GM23338 (cell line): Measurements from ENCODE around the gene INSRR. TPM values are rescaled to one million over a fixed set of nuclear protein-coding genes. Genes with fewer than 3 reads are reported as not detected.
A peak's percentile ranks its signal among the peaks of the same experiment; 100 is the strongest.

Experiments
- ATAC-seq: fragments of 200-7000 bp; cut with Tn5 transposase; 3 replicates; pipeline ENCODE4 v1.9.1; 2020
- DNase-seq: peaks from one replicate; pipeline ENCODE4 v3.0.0-alpha.2; 2015; ENCODE audit warnings: low spot score
- H2AFZ ChIP-seq: fragments of 200-600 bp; sonication (generic); 2 replicates; pipeline ENCODE4 v1.8.0; 2016; ENCODE audit warnings: antibody characterized with exemption, mild to moderate bottlenecking, moderate library complexity
- H3F3A ChIP-seq: fragments of 200-600 bp; sonication (generic); replicated peaks from 2 replicates; pipeline ENCODE4 v1.8.0; 2017; ENCODE audit warnings: antibody characterized with exemption, mixed run types, low read depth
- H3K27ac ChIP-seq: fragments of 200-600 bp; sonication (generic); 2 replicates; pipeline ENCODE4 v1.6.1; 2016; ENCODE audit warnings: low read depth
- H3K27me3 ChIP-seq: fragments of 200-600 bp; sonication (generic); 2 replicates; pipeline ENCODE4 v1.8.0; 2016; ENCODE audit warnings: mild to moderate bottlenecking, mixed run types, moderate library complexity; ENCODE audit not compliant: insufficient read depth
- H3K36me3 ChIP-seq: fragments of 200-600 bp; sonication (generic); 2 replicates; pipeline ENCODE4 v1.8.0; 2016; ENCODE audit warnings: mild to moderate bottlenecking; ENCODE audit not compliant: insufficient read depth
- H3K4me1 ChIP-seq: fragments of 200-600 bp; sonication (generic); 2 replicates; pipeline ENCODE4 v1.8.0; 2016; ENCODE audit warnings: mild to moderate bottlenecking, moderate library complexity; ENCODE audit not compliant: insufficient read depth
- H3K4me2 ChIP-seq: fragments of 200-600 bp; sonication (generic); 2 replicates; pipeline ENCODE4 v1.7.1; 2017; ENCODE audit warnings: mixed run types
- H3K4me3 ChIP-seq: fragments of 200-600 bp; sonication (generic); 2 replicates; pipeline ENCODE4 v1.6.1; 2016; ENCODE audit warnings: mixed run types
- H3K79me2 ChIP-seq: fragments of 200-600 bp; sonication (generic); replicated peaks from 2 replicates; pipeline ENCODE4 v1.8.0; 2017; ENCODE audit warnings: mild to moderate bottlenecking; ENCODE audit not compliant: insufficient read depth
- H3K9me2 ChIP-seq: fragments of 200-600 bp; sonication (generic); 2 replicates; pipeline ENCODE4 v1.8.0; 2017; ENCODE audit not compliant: insufficient read depth
- H4K20me1 ChIP-seq: fragments of 200-600 bp; sonication (generic); replicated peaks from 2 replicates; pipeline ENCODE4 v1.8.0; 2017; ENCODE audit warnings: mild to moderate bottlenecking; ENCODE audit not compliant: insufficient read depth
- H3K27ac Mint-ChIP-seq: 2 replicates; pipeline ENCODE4 v1.8.0; 2020; ENCODE audit warnings: inconsistent platforms, mild to moderate bottlenecking, moderate library complexity, mixed read lengths
- H3K27me3 Mint-ChIP-seq: 3 replicates; pipeline ENCODE4 v1.8.0; 2022; ENCODE audit warnings: low read depth, mild to moderate bottlenecking, moderate library complexity, mixed read lengths, inconsistent platforms; ENCODE audit not compliant: insufficient read depth, poor library complexity
- H3K36me3 Mint-ChIP-seq: 3 replicates; pipeline ENCODE4 v1.8.0; 2021; ENCODE audit warnings: low read depth, mild to moderate bottlenecking, inconsistent platforms, moderate library complexity, mixed read lengths
- H3K4me1 Mint-ChIP-seq: 3 replicates; pipeline ENCODE4 v1.8.0; 2020; ENCODE audit warnings: mild to moderate bottlenecking, inconsistent platforms, mixed read lengths
- H3K4me3 Mint-ChIP-seq: 3 replicates; pipeline ENCODE4 v1.8.0; 2021; ENCODE audit warnings: moderate library complexity, mild to moderate bottlenecking, inconsistent platforms, mixed read lengths
- H3K9me3 Mint-ChIP-seq: 3 replicates; pipeline ENCODE4 v1.8.0; 2020; ENCODE audit warnings: moderate library complexity, mild to moderate bottlenecking, inconsistent platforms, mixed read lengths
- CREB1 ChIP-seq: fragments of 250-450 bp; sonication (Bioruptor Pico); IDR thresholded peaks from 2 replicates; pipeline ENCODE4 v1.5.0; 2020; ENCODE audit warnings: low read depth, mild to moderate bottlenecking, moderate library complexity
- EZH2 ChIP-seq: fragments of 200-600 bp; sonication (generic); IDR thresholded peaks from one replicate; pipeline ENCODE4 v1.8.0; 2017; ENCODE audit warnings: antibody characterized with exemption, mild to moderate bottlenecking, low read depth; ENCODE audit not compliant: unreplicated experiment
- JUNB ChIP-seq: IDR thresholded peaks from one replicate; pipeline ENCODE4 v1.6.1; 2016; ENCODE audit warnings: antibody characterized with exemption; ENCODE audit not compliant: unreplicated experiment
- NANOG ChIP-seq: IDR thresholded peaks from 2 replicates; pipeline ENCODE4 v1.6.1; 2016; ENCODE audit warnings: antibody characterized with exemption, borderline replicate concordance
- POLR2AphosphoS5 ChIP-seq: IDR thresholded peaks from 2 replicates; pipeline ENCODE4 v1.6.1; 2016; ENCODE audit warnings: antibody characterized with exemption, low read depth
- STAT1 ChIP-seq: IDR thresholded peaks from one replicate; pipeline ENCODE4 v1.6.1; 2016; ENCODE audit warnings: antibody characterized with exemption; ENCODE audit not compliant: unreplicated experiment
- ZNF114 ChIP-seq: fragments of 250-450 bp; sonication (Bioruptor Pico); IDR thresholded peaks from 2 replicates; pipeline ENCODE4 v1.5.0; 2020; ENCODE audit warnings: mild to moderate bottlenecking, moderate library complexity
- ZNF331 ChIP-seq: fragments of 250-450 bp; sonication (Bioruptor Pico); IDR thresholded peaks from 2 replicates; pipeline ENCODE4 v1.5.0; 2020; ENCODE audit warnings: low read depth, mild to moderate bottlenecking, moderate library complexity
- polyA plus RNA-seq: library from polyadenylated mRNA; unstranded; fragments of >200 nt; fragmentation: Nextera tagmentation; extraction: Ambion mirVana; gene quantifications from 2 replicates; pipeline ENCODE4 v1.2.1, GENCODE V29; 2016
- total RNA-seq: library from RNA; depleted of rRNA; stranded (reverse); fragments of >200 nt; shearing (Covaris generic); gene quantifications from 2 replicates; pipeline ENCODE4 v1.2.3, GENCODE V29; 2014
- TF ChIP-seq, protein P1 (sequence below), 2 experiments: fragments of 200-600 bp in 1 of 2; sonication (generic) in 1 of 2; conservative IDR thresholded peaks; 2 replicates each; pipeline versions ENCODE4 v1.5.1 to v1.6.1; 2016 to 2017; ENCODE audit warnings: antibody characterized with exemption in 2 of 2, low read depth in 2 of 2, mild to moderate bottlenecking in 2 of 2, moderate library complexity in 1 of 2
- TF ChIP-seq, protein P2 (sequence below): IDR thresholded peaks from one replicate; pipeline ENCODE4 v1.6.1; 2018; ENCODE audit warnings: antibody characterized with exemption; ENCODE audit not compliant: unreplicated experiment

INSRR gene
- total and polyA plus RNA-seq, 2 experiments from 2014 or later: not detected

DNA sequence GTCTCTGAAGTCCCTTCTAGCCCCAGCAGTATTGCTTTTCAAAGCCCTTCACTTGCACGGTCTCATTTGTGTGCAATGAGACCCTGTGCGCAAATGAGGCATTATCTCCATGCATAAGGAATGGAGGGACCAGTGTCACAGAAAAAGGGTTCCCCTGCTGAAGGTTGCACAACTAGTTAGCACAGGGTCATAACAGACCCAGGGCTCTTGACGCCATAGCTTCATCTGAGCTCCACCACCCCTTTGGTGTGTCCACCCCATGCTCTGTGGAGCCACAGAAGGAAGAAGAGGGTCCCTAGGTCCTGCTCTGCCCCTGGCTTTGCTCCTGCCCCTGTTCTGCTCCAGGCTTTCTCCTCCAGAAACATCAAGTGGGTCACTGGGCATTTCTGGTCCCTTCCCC lies 54.9 kb downstream of the INSRR start:
- Histone ChIP-seq H3K79me2 (no peaks in the 10 kb centered on the region), H3K9me2 (no peaks in the 10 kb centered on the region), H3K4me1 (no peaks in the 10 kb centered on the region), H3K4me2 (no peak overlapping the region), H3K27ac (no peak overlapping the region), H3K27me3 (no peaks in the 10 kb centered on the region), H3F3A (no peaks in the 10 kb centered on the region; the same call in 1 of the 2 replicates), H4K20me1 (no peaks in the 10 kb centered on the region; the same call in 1 of the 2 replicates), H3K36me3 (peaks cover 9% of the 10 kb centered on the region), H3K4me3 (no peak overlapping the region), H2AFZ (no peak overlapping the region)
- Mint-ChIP-seq H3K9me3 (no peaks in the 10 kb centered on the region), H3K36me3 (peaks cover 27% of the 10 kb centered on the region), H3K4me3 (no peak overlapping the region), H3K4me1 (0 out of 3 replicates have a peak, but pooled peaks cover under 1% of the 10 kb centered on the region), H3K27me3 (peaks cover 18% of the 10 kb centered on the region), H3K27ac (no peak overlapping the region)
- ATAC-seq (no peak), DNase-seq (no peak)
- TF ChIP-seq EZH2 (no peak), ZNF114 (CRISPR knock-in tag) (no peak), CREB1 (CRISPR knock-in tag) (no peak)
- TF ChIP-seq, protein P1, sequence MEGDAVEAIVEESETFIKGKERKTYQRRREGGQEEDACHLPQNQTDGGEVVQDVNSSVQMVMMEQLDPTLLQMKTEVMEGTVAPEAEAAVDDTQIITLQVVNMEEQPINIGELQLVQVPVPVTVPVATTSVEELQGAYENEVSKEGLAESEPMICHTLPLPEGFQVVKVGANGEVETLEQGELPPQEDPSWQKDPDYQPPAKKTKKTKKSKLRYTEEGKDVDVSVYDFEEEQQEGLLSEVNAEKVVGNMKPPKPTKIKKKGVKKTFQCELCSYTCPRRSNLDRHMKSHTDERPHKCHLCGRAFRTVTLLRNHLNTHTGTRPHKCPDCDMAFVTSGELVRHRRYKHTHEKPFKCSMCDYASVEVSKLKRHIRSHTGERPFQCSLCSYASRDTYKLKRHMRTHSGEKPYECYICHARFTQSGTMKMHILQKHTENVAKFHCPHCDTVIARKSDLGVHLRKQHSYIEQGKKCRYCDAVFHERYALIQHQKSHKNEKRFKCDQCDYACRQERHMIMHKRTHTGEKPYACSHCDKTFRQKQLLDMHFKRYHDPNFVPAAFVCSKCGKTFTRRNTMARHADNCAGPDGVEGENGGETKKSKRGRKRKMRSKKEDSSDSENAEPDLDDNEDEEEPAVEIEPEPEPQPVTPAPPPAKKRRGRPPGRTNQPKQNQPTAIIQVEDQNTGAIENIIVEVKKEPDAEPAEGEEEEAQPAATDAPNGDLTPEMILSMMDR (conservative IDR thresholded peaks at IDR 0.05; ENCODE audit: low read depth in 2 of 2): no peak

DNA sequence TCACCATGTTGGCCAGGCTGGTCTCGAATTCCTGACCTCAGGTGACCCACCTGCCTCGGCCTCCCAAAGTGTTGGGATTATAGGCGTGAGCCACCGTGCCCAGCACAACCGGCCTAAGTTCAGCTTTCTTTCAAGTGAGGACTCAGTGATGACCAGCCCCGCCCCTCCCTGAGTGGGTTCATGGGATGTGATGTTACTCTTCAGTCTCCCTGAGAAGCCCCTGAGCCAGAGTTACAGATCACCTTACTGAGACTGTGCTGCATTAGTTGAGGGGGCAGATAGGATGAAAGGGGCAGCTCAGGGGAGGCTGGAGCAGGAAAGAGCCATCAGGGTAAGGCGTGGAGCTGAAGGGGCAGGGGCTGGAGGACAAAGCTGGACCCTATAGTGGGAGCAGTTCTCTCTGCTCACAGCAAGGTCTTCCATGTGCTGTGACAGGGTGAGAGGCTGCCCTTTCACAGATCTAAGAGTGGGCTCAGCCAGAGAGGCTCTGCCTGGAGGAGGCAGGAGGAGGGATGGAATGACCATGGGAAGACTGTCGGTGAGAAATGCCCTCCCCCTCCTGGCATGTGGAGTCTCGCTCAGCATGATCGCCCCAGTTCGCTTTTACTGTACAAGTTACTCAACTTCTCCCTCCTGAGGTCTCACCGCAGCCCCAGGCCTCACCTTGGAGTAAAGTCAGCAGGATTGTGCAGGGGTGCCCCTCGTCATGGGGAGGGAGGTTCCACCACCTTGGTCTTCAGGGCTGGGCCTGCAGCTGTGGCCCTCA lies 55.6 kb downstream of the INSRR start:
- H3K27ac Mint-ChIP-seq: no peak overlapping the region
- no peak overlapping the region for H3K4me3 ChIP-seq
- H3K27me3 Mint-ChIP-seq: peaks cover 15% of the 10 kb centered on the region
- H3K9me2 ChIP-seq: no peaks in the 10 kb centered on the region
- H3K79me2 ChIP-seq: no peaks in the 10 kb centered on the region
- H3K9me3 Mint-ChIP-seq: no peaks in the 10 kb centered on the region
- no peak overlapping the region for H3K4me3 Mint-ChIP-seq
- H3K36me3 ChIP-seq: peaks cover 10% of the 10 kb centered on the region
- peaks cover 5% of the 10 kb centered on the region; the same call in 1 of the 2 replicates for H4K20me1 ChIP-seq
- no peak overlapping the region for H2AFZ ChIP-seq
- H3K27me3 ChIP-seq: no peaks in the 10 kb centered on the region
- ATAC-seq: peak; percentile 16
- no peaks in the 10 kb centered on the region for H3K4me1 ChIP-seq
- H3K27ac ChIP-seq: no peak overlapping the region
- DNase-seq: no peak
- peaks cover 34% of the 10 kb centered on the region for H3K36me3 Mint-ChIP-seq
- H3K4me1 Mint-ChIP-seq: no peaks in the 10 kb centered on the region
- H3F3A ChIP-seq: peaks cover 1% of the 10 kb centered on the region; the same call in 1 of the 2 replicates
- no peak overlapping the region for H3K4me2 ChIP-seq
- TF ChIP-seq POLR2AphosphoS5 (no peak), NANOG (no peak), CREB1 (CRISPR knock-in tag) (no peak), JUNB (no peak), EZH2 (no peak), ZNF331 (no peak), STAT1 (no peak)
- TF ChIP-seq, protein P2, sequence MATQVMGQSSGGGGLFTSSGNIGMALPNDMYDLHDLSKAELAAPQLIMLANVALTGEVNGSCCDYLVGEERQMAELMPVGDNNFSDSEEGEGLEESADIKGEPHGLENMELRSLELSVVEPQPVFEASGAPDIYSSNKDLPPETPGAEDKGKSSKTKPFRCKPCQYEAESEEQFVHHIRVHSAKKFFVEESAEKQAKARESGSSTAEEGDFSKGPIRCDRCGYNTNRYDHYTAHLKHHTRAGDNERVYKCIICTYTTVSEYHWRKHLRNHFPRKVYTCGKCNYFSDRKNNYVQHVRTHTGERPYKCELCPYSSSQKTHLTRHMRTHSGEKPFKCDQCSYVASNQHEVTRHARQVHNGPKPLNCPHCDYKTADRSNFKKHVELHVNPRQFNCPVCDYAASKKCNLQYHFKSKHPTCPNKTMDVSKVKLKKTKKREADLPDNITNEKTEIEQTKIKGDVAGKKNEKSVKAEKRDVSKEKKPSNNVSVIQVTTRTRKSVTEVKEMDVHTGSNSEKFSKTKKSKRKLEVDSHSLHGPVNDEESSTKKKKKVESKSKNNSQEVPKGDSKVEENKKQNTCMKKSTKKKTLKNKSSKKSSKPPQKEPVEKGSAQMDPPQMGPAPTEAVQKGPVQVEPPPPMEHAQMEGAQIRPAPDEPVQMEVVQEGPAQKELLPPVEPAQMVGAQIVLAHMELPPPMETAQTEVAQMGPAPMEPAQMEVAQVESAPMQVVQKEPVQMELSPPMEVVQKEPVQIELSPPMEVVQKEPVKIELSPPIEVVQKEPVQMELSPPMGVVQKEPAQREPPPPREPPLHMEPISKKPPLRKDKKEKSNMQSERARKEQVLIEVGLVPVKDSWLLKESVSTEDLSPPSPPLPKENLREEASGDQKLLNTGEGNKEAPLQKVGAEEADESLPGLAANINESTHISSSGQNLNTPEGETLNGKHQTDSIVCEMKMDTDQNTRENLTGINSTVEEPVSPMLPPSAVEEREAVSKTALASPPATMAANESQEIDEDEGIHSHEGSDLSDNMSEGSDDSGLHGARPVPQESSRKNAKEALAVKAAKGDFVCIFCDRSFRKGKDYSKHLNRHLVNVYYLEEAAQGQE: no peak
